GM12878 (cell line): ENCODE data around the gene MXRA8. TPM values are rescaled to one million over a fixed set of nuclear protein-coding genes. Genes with fewer than 3 reads are reported as not detected.

Experiments
- DPF2 ChIP-seq: fragments of 450-650 bp; IDR thresholded peaks from 2 replicates; pipeline ENCODE4 v1.6.1; 2017; ENCODE audit warnings: mild to moderate bottlenecking
- HDGF ChIP-seq: fragments of 450-650 bp; IDR thresholded peaks from 2 replicates; pipeline ENCODE4 v1.6.1; 2016; ENCODE audit warnings: antibody characterized with exemption
- MYB ChIP-seq: fragments of 150-350 bp; IDR thresholded peaks from 2 replicates; pipeline ENCODE4 v1.6.1; 2014; ENCODE audit warnings: mild to moderate bottlenecking, low read depth, low read length, borderline replicate concordance
- NFYB ChIP-seq: IDR thresholded peaks from 2 replicates; pipeline ENCODE4 v1.6.1; 2011; ENCODE audit warnings: low read depth, mild to moderate bottlenecking, low read length, improper control_type of control experiment, moderate library complexity; ENCODE audit not compliant: insufficient read depth
- NR2C1 ChIP-seq: fragments of 450-650 bp; IDR thresholded peaks from 2 replicates; pipeline ENCODE4 v1.6.1; 2017; ENCODE audit warnings: antibody characterized with exemption, mild to moderate bottlenecking, moderate library complexity
- ZNF207 ChIP-seq: fragments of 450-650 bp; IDR thresholded peaks from 2 replicates; pipeline ENCODE4 v1.6.1; 2014; ENCODE audit warnings: antibody characterized with exemption, mild to moderate bottlenecking, borderline replicate concordance
- polyA plus RNA-seq, 11 experiments: library from polyadenylated mRNA; depleted of rRNA in 4 of 11; unstranded in 6 of 11; stranded (reverse) in 5 of 11; fragments of >200 nt; fragmentation: Nextera tagmentation in 4 of 11; fragmentation: Illumina TruSeq in 1 of 11; extraction: Ambion mirVana in 4 of 11; extraction: Trizol in 1 of 11; gene quantifications; 1 replicate in 1 of 11; 2 replicates in 10 of 11; pipeline versions ENCODE4 v1.2.1 to v1.2.3, GENCODE V29; 2011 to 2016; ENCODE audit warnings: inconsistent platforms in 2 of 11, missing spikeins in 2 of 11, low read depth in 1 of 11
- total RNA-seq, 4 experiments: library from RNA; depleted of rRNA in 3 of 4; stranded (reverse); fragments of >200 nt in 3 of 4; fragmentation: Illumina TruSeq in 1 of 4; extraction: Trizol in 1 of 4; gene quantifications; 2 replicates each; pipeline versions ENCODE4 v1.2.1 to v1.2.3, GENCODE V29; 2013 to 2021
- TF ChIP-seq, protein P1 (sequence below), 3 experiments: IDR thresholded peaks in 2 of 3; conservative IDR thresholded peaks in 1 of 3; 2 replicates each; pipeline ENCODE4 v1.5.1; 2011; ENCODE audit warnings: low read depth in 3 of 3, low read length in 3 of 3, mild to moderate bottlenecking in 3 of 3, control low read depth in 2 of 3, moderate library complexity in 2 of 3, inconsistent platforms in 1 of 3, mixed read lengths in 1 of 3; ENCODE audit not compliant: control insufficient read depth in 2 of 3, insufficient read depth in 1 of 3; ENCODE audit errors: extremely low read depth in 1 of 3
- TF ChIP-seq, protein P2 (sequence below): IDR thresholded peaks from 2 replicates; pipeline ENCODE4 v1.6.1; 2011; ENCODE audit warnings: low read depth, low read length, improper control_type of control experiment, borderline replicate concordance
- TF ChIP-seq, protein P3 (sequence below): fragments of 450-650 bp; IDR thresholded peaks from 2 replicates; pipeline ENCODE4 v1.6.1; 2017; ENCODE audit warnings: mild to moderate bottlenecking
- TF ChIP-seq, protein P4 (sequence below): IDR thresholded peaks from 2 replicates; pipeline ENCODE4 v1.6.1; 2012; ENCODE audit warnings: mild to moderate bottlenecking, low read depth, low read length

Gene MXRA8
- total and polyA plus RNA-seq, 10 of the 15 experiments (the other 5 are each of a cell fraction or from before 2014, with no cell fraction given): 0.11 to 0.54 (median 0.21) TPM; not detected in 6

DNA sequence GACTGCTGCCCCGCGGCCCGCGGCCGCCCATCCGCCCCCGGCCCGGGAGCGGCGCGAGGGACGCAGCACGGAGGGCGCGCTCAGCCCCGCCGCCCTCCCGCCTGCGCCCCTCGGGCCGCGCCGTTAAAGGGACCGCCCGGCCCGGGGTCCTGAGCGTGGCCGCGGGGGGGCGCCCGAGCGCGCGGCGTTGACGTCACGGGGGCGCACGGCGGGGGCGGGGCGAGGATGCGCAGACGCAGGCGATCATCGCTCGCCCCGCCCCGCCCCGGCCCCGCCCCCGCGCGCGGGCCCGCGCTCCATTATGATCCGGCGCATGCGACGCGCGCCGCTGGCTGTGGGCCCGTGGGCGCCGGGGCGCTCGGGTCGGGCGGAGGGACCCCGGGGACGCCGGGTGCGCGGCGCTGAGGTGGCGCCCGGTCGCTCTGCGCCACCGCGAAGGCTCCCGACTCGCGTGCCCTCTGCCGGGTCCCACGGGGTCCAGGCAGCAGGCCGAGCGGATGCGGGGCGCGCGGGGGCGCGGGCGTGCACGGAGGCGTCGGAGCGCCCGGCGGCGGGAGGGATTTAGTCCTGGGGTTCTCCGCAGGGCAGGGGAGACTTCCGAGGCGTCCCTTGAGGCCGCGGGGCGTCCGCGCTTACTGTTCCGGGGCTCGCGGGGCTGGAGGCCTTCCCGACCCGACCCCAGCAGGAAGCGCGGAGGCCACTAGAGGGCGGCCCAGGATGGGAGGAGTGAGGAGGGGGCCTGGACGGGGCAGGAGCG is 8.9 kb downstream of the MXRA8 start, which contains the start of gene DVL1 (continued):
- TF ChIP-seq, protein P1, sequence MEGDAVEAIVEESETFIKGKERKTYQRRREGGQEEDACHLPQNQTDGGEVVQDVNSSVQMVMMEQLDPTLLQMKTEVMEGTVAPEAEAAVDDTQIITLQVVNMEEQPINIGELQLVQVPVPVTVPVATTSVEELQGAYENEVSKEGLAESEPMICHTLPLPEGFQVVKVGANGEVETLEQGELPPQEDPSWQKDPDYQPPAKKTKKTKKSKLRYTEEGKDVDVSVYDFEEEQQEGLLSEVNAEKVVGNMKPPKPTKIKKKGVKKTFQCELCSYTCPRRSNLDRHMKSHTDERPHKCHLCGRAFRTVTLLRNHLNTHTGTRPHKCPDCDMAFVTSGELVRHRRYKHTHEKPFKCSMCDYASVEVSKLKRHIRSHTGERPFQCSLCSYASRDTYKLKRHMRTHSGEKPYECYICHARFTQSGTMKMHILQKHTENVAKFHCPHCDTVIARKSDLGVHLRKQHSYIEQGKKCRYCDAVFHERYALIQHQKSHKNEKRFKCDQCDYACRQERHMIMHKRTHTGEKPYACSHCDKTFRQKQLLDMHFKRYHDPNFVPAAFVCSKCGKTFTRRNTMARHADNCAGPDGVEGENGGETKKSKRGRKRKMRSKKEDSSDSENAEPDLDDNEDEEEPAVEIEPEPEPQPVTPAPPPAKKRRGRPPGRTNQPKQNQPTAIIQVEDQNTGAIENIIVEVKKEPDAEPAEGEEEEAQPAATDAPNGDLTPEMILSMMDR (IDR thresholded peaks at IDR 0.05 in 2 of 3, conservative IDR thresholded peaks at IDR 0.05 in 1 of 3; ENCODE audit: control insufficient read depth in 2 of 3, extremely low read depth in 1 of 3, insufficient read depth in 1 of 3, low read depth in 3 of 3, low read length in 3 of 3): peak; percentile 34 to 60 (median 44)
- TF ChIP-seq, protein P2, sequence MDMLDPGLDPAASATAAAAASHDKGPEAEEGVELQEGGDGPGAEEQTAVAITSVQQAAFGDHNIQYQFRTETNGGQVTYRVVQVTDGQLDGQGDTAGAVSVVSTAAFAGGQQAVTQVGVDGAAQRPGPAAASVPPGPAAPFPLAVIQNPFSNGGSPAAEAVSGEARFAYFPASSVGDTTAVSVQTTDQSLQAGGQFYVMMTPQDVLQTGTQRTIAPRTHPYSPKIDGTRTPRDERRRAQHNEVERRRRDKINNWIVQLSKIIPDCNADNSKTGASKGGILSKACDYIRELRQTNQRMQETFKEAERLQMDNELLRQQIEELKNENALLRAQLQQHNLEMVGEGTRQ: no peak
- TF ChIP-seq, protein P3, sequence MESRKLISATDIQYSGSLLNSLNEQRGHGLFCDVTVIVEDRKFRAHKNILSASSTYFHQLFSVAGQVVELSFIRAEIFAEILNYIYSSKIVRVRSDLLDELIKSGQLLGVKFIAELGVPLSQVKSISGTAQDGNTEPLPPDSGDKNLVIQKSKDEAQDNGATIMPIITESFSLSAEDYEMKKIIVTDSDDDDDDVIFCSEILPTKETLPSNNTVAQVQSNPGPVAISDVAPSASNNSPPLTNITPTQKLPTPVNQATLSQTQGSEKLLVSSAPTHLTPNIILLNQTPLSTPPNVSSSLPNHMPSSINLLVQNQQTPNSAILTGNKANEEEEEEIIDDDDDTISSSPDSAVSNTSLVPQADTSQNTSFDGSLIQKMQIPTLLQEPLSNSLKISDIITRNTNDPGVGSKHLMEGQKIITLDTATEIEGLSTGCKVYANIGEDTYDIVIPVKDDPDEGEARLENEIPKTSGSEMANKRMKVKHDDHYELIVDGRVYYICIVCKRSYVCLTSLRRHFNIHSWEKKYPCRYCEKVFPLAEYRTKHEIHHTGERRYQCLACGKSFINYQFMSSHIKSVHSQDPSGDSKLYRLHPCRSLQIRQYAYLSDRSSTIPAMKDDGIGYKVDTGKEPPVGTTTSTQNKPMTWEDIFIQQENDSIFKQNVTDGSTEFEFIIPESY: no peak
- TF ChIP-seq MYB (no peak), NR2C1 (peak; percentile 35; the same call in 1 of the 2 replicates), NFYB (no peak), DPF2 (peak; percentile 92), ZNF207 (peak; percentile 59; the same call in 1 of the 2 replicates), HDGF (no peak)
- TF ChIP-seq, protein P4, sequence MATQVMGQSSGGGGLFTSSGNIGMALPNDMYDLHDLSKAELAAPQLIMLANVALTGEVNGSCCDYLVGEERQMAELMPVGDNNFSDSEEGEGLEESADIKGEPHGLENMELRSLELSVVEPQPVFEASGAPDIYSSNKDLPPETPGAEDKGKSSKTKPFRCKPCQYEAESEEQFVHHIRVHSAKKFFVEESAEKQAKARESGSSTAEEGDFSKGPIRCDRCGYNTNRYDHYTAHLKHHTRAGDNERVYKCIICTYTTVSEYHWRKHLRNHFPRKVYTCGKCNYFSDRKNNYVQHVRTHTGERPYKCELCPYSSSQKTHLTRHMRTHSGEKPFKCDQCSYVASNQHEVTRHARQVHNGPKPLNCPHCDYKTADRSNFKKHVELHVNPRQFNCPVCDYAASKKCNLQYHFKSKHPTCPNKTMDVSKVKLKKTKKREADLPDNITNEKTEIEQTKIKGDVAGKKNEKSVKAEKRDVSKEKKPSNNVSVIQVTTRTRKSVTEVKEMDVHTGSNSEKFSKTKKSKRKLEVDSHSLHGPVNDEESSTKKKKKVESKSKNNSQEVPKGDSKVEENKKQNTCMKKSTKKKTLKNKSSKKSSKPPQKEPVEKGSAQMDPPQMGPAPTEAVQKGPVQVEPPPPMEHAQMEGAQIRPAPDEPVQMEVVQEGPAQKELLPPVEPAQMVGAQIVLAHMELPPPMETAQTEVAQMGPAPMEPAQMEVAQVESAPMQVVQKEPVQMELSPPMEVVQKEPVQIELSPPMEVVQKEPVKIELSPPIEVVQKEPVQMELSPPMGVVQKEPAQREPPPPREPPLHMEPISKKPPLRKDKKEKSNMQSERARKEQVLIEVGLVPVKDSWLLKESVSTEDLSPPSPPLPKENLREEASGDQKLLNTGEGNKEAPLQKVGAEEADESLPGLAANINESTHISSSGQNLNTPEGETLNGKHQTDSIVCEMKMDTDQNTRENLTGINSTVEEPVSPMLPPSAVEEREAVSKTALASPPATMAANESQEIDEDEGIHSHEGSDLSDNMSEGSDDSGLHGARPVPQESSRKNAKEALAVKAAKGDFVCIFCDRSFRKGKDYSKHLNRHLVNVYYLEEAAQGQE: no peak
- TF ChIP-seq, all 136 proteins: peak for 27
